Measurements from ENCODE around the gene AKAP13.

GRCh38 chr15:85404176-85404917, 23.9 kb downstream of the AKAP13 start:
- TF ChIP-seq CTCF (IDR thresholded peaks at IDR 0.05; ENCODE audit: insufficient read depth, low read length, poor library complexity, severe bottlenecking), result no peak
- TF ChIP-seq EZH2phosphoT487 (conservative IDR thresholded peaks at IDR 0.05; ENCODE audit: low read length), result no peak

Measured in SU-DHL-6 (cell line).